Stimulated activated CD4-positive, alpha-beta T cell treated with anti-CD3 and anti-CD28 coated beads, Interleukin-1b, Interleukin-23, amount 100 ng/mL, for 4 hours (primary cell): ENCODE results near the gene PRRT2.

ENCODE experiments used
- DNase-seq, 2 donors: peaks; one replicate each; pipeline ENCODE4 v3.0.0-alpha.2; 2020; ENCODE audit warnings: low read depth in 2 of 2

PRRT2 gene

GRCh38 chr16:29862383-29862883 lies 50.4 kb downstream of the PRRT2 start:
- no peak for DNase-seq

GRCh38 chr16:29862884-29863668 lies 51.1 kb downstream of the PRRT2 start, which contains the start of gene CDIPT:
Gene CDIPT (minus strand): TSS chr16:29863226. CDS start chr16:29862857, 369 bp downstream.
- peak; percentile 81 to 91 for DNase-seq

- DNase-seq = no peak
These were observed 51.6 kb downstream of the PRRT2 start for GRCh38 chr16:29863669-29863984.

- no peak for DNase-seq
These were observed 52.2 kb downstream of the PRRT2 start for GRCh38 chr16:29864205-29864604.
